ENCODE measurements around the gene LCE6A.

LCE6A gene

DNA sequence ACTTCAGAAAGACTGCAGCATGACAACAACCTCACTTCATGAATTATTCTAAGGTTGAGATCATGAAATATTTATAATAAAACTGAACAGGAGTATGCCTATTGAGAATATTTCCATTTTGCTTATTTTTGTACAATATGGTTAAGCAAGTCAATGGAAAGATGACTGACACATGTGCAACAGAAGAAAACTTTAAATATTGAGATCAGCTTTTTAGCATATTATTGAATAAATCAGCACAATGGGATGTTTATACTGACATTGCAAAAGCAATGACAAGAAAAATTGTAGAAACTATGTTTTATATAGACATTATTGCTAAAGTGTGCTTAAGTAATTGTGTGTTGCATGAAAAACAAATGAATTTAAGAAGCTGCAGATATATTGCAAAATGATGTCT, 21.8 kb downstream of the LCE6A start:
- TF ChIP-seq POLR2A (IDR thresholded peaks at IDR 0.05; ENCODE audit: extremely low read depth, insufficient read length) (no peak), CTCF (IDR thresholded peaks at IDR 0.05; ENCODE audit: low read depth, low read length) (no peak), MYC (IDR thresholded peaks at IDR 0.05; ENCODE audit: low read depth, low read length) (no peak)
- TF ChIP-seq, protein P1, sequence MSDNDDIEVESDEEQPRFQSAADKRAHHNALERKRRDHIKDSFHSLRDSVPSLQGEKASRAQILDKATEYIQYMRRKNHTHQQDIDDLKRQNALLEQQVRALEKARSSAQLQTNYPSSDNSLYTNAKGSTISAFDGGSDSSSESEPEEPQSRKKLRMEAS (IDR thresholded peaks at IDR 0.05; ENCODE audit: low read depth, low read length): no peak
- H3K4me3 ChIP-seq (ENCODE audit: low read depth, low read length): no peak overlapping the region
- DNase-seq (ENCODE audit: low read depth): no peak

- no peak for DNase-seq (ENCODE audit: low read depth)
- TF ChIP-seq CTCF (IDR thresholded peaks at IDR 0.05; ENCODE audit: low read depth, low read length) (no peak), MYC (IDR thresholded peaks at IDR 0.05; ENCODE audit: low read depth, low read length) (no peak), POLR2A (IDR thresholded peaks at IDR 0.05; ENCODE audit: extremely low read depth, insufficient read length) (no peak)
- TF ChIP-seq, protein P1 (IDR thresholded peaks at IDR 0.05; ENCODE audit: low read depth, low read length): no peak
- H3K4me3 ChIP-seq (ENCODE audit: low read depth, low read length): no peak overlapping the region
These were observed 23.7 kb downstream of the LCE6A start for GRCh38 chr1:152866321-152866720.

DNA sequence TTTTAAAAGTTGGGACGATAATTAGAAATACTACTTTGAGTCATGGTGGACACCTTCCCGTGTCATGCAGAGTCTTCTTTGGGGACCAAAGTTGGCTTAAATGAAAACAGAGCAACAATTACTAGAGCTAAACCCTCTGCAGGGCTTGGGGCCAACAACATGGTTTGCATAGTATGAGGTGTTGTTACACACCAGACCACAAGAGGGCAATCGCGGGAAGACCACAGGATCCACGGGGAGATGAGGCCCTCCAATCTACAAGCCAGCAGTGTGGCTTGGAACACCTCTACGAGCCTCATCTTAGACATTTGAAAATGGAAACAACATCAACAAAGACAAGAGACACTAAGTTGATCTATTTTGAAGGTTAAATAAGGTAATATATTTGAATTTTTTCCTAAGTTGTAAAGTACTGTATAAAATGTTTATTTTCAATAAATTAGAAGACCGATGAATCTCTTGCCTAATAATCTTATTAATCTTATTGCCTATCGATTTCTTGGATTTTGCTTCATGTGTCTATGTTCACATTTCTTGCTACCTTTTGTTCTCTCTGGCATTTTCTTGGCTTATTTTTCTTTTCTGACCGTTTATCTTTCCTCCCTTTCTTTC, 27.3 kb downstream of the LCE6A start:
- peak; percentile 65 for DNase-seq (ENCODE audit: low read depth)
- TF ChIP-seq, protein P1 (IDR thresholded peaks at IDR 0.05; ENCODE audit: low read depth, low read length): no peak
- TF ChIP-seq CTCF (IDR thresholded peaks at IDR 0.05; ENCODE audit: low read depth, low read length): peak; percentile 71

DNA sequence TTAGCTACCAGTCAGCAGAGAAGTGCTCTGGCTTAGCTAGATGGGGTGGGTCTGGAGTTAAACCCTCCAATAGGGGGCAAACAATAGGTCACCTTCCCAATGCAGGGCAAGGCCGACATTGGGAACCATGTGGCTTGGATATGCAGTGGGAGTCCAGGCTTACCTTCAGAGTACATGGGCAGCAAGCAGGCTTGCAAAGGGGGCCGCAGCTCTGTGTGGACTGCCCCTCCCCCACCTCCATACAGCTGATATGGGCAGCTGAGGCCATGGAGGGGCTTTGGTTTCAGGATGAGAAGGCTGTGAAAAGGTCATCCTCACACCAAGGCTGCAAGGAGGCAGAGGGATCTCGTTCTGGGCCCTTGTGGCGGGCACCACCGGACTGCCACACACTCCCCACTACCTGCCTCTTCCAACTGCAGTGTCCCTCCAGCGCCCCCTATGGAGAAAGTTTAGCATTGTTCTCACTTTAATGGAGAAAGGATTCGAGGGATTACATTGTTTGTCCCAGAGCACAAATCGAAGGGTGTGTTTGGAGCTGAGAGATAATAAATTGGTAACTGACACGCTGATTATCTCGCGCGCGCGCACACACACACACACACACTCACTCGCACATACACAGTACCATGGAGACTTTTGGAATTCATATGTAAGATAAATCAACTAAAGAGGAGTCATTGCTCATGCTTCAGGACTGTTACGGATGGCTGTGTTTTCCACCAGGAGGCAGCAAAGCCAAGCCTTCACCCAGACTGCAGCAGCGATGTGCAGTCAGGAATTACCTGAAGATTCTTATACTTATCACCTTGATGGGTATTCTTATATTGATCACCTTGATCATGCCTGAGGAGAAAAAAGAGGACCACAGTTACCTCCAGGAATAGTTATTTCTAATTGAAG, 28.4 kb downstream of the LCE6A start:
- DNase-seq (ENCODE audit: low read depth): peak; percentile 42
- H3K4me3 ChIP-seq (ENCODE audit: low read depth, low read length): no peak overlapping the region
- no peak for TF ChIP-seq POLR2A (IDR thresholded peaks at IDR 0.05; ENCODE audit: extremely low read depth, insufficient read length)
- TF ChIP-seq, protein P1 (IDR thresholded peaks at IDR 0.05; ENCODE audit: low read depth, low read length): no peak
- TF ChIP-seq CTCF (IDR thresholded peaks at IDR 0.05; ENCODE audit: low read depth, low read length): peak; percentile 43
- no peak for TF ChIP-seq MYC (IDR thresholded peaks at IDR 0.05; ENCODE audit: low read depth, low read length)

More for the DNA sequence above, 27.3 kb downstream of the LCE6A start:
- no peak overlapping the region for H3K4me3 ChIP-seq (ENCODE audit: low read depth, low read length)

GRCh38 chr1:152871731-152872126, 29.1 kb downstream of the LCE6A start:
- TF ChIP-seq POLR2A (IDR thresholded peaks at IDR 0.05; ENCODE audit: extremely low read depth, insufficient read length): no peak
- TF ChIP-seq MYC (IDR thresholded peaks at IDR 0.05; ENCODE audit: low read depth, low read length): no peak
- TF ChIP-seq CTCF (IDR thresholded peaks at IDR 0.05; ENCODE audit: low read depth, low read length): no peak
- TF ChIP-seq, protein P1 (IDR thresholded peaks at IDR 0.05; ENCODE audit: low read depth, low read length): no peak
- no peak overlapping the region for H3K4me3 ChIP-seq (ENCODE audit: low read depth, low read length)
- no peak for DNase-seq (ENCODE audit: low read depth)

All from NB4 (cell line).